ENCODE measurements around the gene PTMS.
A peak's percentile ranks its signal among the peaks of the same experiment; 100 is the strongest.

The PTMS gene

DNA sequence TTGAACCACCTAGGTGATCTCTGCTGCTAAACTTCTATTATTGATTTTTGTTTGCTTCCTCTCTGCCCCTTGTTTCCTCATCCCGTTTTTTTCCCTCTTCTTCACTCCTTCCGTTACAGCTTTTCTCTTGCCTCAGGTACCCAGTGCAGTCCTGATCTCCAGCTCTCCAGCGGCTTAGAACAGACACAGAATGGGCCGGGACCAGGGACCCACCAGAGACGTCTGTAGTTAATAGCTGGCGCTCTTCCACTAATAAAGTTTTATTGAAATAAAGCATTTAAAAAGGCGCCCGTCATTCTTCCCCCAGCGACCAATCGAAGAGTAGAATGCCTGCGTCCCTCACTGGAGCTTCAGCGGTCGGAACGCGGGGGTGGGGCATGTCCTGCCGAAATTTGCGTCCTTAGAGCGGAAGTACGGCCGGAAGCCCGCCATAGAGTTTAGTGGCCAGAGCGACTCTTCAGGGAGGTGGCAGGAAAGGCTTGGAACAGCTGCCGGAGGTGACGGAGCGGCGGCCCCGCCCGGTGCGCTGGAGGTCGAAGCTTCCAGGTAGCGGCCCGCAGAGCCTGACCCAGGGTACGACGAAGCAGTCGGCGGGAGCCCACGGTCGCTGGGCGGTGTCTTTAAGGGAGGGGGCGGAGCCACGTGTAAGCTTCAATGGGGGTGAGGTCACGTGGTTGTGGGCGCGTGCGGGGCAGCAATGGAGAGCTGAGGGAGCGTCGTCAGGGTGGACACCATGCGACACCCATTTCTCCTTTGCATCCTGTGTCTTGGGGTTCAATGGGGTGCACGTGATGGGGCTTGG is 42.4 kb upstream of the PTMS start, which contains the start of gene COPS7A (continued):
- TF ChIP-seq, protein P1, sequence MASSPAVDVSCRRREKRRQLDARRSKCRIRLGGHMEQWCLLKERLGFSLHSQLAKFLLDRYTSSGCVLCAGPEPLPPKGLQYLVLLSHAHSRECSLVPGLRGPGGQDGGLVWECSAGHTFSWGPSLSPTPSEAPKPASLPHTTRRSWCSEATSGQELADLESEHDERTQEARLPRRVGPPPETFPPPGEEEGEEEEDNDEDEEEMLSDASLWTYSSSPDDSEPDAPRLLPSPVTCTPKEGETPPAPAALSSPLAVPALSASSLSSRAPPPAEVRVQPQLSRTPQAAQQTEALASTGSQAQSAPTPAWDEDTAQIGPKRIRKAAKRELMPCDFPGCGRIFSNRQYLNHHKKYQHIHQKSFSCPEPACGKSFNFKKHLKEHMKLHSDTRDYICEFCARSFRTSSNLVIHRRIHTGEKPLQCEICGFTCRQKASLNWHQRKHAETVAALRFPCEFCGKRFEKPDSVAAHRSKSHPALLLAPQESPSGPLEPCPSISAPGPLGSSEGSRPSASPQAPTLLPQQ (tag by site-specific recombination; IDR thresholded peaks at IDR 0.05) = peak; percentile 96
- TF ChIP-seq ZNF214 (tag by site-specific recombination; IDR thresholded peaks at IDR 0.05; ENCODE audit: borderline replicate concordance) (no peak), ZNF248 (tag by site-specific recombination; IDR thresholded peaks at IDR 0.05) (no peak), ZNF23 (tag by site-specific recombination; IDR thresholded peaks at IDR 0.05; ENCODE audit: borderline replicate concordance) (no peak), SETDB1 (IDR thresholded peaks at IDR 0.05; ENCODE audit: insufficient read length, low read length) (peak; percentile 46), ZNF132 (tag by site-specific recombination; IDR thresholded peaks at IDR 0.05; ENCODE audit: borderline replicate concordance) (no peak), ZNF24 (tag by site-specific recombination; IDR thresholded peaks at IDR 0.05) (peak; percentile 86)
- TF ChIP-seq, protein P2, sequence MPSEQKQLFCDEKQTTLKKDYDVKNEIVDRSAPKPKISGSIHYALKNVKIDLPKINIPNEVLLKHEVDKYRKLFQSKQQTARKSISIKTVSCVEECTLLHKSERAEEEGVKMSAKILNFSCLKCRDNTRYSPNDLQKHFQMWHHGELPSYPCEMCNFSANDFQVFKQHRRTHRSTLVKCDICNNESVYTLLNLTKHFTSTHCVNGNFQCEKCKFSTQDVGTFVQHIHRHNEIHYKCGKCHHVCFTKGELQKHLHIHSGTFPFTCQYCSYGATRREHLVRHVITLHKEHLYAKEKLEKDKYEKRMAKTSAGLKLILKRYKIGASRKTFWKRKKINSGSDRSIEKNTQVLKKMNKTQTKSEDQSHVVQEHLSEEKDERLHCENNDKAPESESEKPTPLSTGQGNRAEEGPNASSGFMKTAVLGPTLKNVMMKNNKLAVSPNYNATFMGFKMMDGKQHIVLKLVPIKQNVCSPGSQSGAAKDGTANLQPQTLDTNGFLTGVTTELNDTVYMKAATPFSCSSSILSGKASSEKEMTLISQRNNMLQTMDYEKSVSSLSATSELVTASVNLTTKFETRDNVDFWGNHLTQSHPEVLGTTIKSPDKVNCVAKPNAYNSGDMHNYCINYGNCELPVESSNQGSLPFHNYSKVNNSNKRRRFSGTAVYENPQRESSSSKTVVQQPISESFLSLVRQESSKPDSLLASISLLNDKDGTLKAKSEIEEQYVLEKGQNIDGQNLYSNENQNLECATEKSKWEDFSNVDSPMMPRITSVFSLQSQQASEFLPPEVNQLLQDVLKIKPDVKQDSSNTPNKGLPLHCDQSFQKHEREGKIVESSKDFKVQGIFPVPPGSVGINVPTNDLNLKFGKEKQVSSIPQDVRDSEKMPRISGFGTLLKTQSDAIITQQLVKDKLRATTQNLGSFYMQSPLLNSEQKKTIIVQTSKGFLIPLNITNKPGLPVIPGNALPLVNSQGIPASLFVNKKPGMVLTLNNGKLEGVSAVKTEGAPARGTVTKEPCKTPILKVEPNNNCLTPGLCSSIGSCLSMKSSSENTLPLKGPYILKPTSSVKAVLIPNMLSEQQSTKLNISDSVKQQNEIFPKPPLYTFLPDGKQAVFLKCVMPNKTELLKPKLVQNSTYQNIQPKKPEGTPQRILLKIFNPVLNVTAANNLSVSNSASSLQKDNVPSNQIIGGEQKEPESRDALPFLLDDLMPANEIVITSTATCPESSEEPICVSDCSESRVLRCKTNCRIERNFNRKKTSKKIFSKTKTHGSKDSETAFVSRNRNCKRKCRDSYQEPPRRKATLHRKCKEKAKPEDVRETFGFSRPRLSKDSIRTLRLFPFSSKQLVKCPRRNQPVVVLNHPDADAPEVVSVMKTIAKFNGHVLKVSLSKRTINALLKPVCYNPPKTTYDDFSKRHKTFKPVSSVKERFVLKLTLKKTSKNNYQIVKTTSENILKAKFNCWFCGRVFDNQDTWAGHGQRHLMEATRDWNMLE (tag by site-specific recombination; conservative IDR thresholded peaks at IDR 0.05; ENCODE audit: low read depth) = peak; percentile 99

DNA sequence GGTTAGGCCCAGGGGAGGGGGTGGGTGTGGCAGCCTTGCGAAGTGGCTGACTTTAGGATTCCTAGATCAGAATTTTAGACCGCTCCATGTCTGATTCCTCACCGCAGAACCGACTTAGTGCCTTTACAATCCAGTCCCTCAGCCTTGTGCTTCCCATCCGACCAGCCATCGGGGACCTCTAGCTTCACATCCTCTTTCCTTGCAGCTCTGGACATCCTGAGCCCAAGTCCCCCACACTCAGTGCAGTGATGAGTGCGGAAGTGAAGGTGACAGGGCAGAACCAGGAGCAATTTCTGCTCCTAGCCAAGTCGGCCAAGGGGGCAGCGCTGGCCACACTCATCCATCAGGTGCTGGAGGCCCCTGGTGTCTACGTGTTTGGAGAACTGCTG is 41.8 kb upstream of the PTMS start:
- TF ChIP-seq ZNF2 (tag by site-specific recombination; IDR thresholded peaks at IDR 0.05) (no peak), ZNF10 (tag by site-specific recombination; IDR thresholded peaks at IDR 0.05) (peak; percentile 82)
- H3K4me3 ChIP-seq (ENCODE audit: low read depth, low read length) = peak overlapping the region; percentile 46
- CTCF ChIA-PET = interaction anchor here (0.7 to 3.5 kb wide), 6 partner anchors 11 to 105 kb away, joined by 3 to 21 read pairs (median 3); partner anchors contain the start of genes MLF2 and PTMS
- peaks cover 11% of the 10 kb centered on the region for H3K4me1 ChIP-seq (ENCODE audit: control insufficient read depth, insufficient read depth, low read length)
- peaks cover 10 to 27% of the 10 kb centered on the region in 2 experiments for H3K36me3 ChIP-seq (ENCODE audit: control insufficient read depth in 2 of 2, insufficient read depth in 1 of 2, low read length in 2 of 2)
- peak overlapping the region; percentile 63 for H3K27ac ChIP-seq (ENCODE audit: extremely low read depth, low read depth, low read length)
- H3K9me3 ChIP-seq (ENCODE audit: control insufficient read depth, insufficient read depth, low read depth, low read length) = no peaks in the 10 kb centered on the region
- POLR2A ChIA-PET = interaction anchor here (0.6 to 4.0 kb wide), 28 partner anchors 9 to 415 kb away, joined by 3 to 104 read pairs (median 5); partner anchors contain the start of genes C12orf57, CDCA3, GAPDH and GPR162

DNA sequence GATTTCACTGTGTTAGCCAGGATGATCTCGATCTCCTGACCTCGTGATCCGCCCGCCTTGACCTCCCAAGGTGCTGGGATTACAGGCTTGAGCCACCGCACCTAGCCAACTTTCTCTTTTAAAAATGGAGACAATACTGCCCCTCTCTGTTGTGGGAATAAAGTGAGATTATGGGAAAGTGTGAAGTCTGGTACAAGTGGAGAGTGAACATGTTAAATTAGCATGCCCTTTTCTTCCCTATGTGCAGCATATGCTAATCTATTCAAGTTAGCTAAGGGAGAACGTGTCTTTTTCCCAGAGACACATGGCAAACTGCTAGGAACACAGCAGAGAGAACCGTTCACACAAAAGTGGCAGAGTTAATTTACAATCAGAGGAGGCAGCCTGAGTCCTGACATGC is 40.8 kb upstream of the PTMS start:
- TF ChIP-seq ZNF211 (tag by site-specific recombination; IDR thresholded peaks at IDR 0.05; ENCODE audit: low read depth) (no peak), PRDM1 (tag by site-specific recombination; IDR thresholded peaks at IDR 0.05) (peak; percentile 63; the same call in 1 of the 2 replicates), KLF1 (tag by site-specific recombination; IDR thresholded peaks at IDR 0.05) (no peak), ZNF654 (tag by site-specific recombination; IDR thresholded peaks at IDR 0.05; ENCODE audit: low read depth) (no peak)
- TF ChIP-seq, protein P3, sequence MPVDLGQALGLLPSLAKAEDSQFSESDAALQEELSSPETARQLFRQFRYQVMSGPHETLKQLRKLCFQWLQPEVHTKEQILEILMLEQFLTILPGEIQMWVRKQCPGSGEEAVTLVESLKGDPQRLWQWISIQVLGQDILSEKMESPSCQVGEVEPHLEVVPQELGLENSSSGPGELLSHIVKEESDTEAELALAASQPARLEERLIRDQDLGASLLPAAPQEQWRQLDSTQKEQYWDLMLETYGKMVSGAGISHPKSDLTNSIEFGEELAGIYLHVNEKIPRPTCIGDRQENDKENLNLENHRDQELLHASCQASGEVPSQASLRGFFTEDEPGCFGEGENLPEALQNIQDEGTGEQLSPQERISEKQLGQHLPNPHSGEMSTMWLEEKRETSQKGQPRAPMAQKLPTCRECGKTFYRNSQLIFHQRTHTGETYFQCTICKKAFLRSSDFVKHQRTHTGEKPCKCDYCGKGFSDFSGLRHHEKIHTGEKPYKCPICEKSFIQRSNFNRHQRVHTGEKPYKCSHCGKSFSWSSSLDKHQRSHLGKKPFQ (tag by site-specific recombination; IDR thresholded peaks at IDR 0.05) = 0 out of 2 replicates have a peak, but pooled peaks have one; percentile 15
- H3K27ac ChIP-seq (ENCODE audit: extremely low read depth, low read depth, low read length) = no peak overlapping the region
- no peaks in the 10 kb centered on the region for H3K9me3 ChIP-seq (ENCODE audit: control insufficient read depth, insufficient read depth, low read depth, low read length)
- H3K36me3 ChIP-seq (ENCODE audit: control insufficient read depth in 2 of 2, insufficient read depth in 1 of 2, low read length in 2 of 2) = peaks cover 15 to 36% of the 10 kb centered on the region in 2 experiments
- H3K4me3 ChIP-seq (ENCODE audit: low read depth, low read length) = no peak overlapping the region
- peaks cover 11% of the 10 kb centered on the region for H3K4me1 ChIP-seq (ENCODE audit: control insufficient read depth, insufficient read depth, low read length)
- POLR2A ChIA-PET = interaction anchor here (3.6 to 4.0 kb wide), 2 partner anchors 27 to 36 kb away, joined by 49 to 104 read pairs; partner anchors contain the start of genes MLF2 and ZNF384
- CTCF ChIA-PET = interaction anchor here (0.7 to 3.5 kb wide), 4 partner anchors 9 to 161 kb away, joined by 3 to 21 read pairs (median 3); partner anchors contain the start of gene MLF2
